Measurements from ENCODE around the gene IGF1R. TPM values are rescaled to one million over a fixed set of nuclear protein-coding genes. Genes with fewer than 3 reads are reported as not detected.

Gene IGF1R
- total and polyA plus RNA-seq, 12 donors, result 8.6 to 138 (median 66.0) TPM

- peaks cover 0 to 9% of the 10 kb centered on the region in 2 donors for H3K4me1 ChIP-seq (replicated peaks in 1 of 2)
- WGBS, 4 donors, result 88 to 95% (median 92%) methylated on average over 5 to 6 of the region's 6 CpGs
- H3K36me3 ChIP-seq (replicated peaks in 1 of 2), result no peaks in the 10 kb centered on the region
- TF ChIP-seq POLR2A (IDR thresholded peaks at IDR 0.05) (no peak), CTCF (IDR thresholded peaks at IDR 0.05) (no peak)
- no peaks in the 10 kb centered on the region for H3K9me3 ChIP-seq (replicated peaks in 1 of 3)
- intact Hi-C loops (cut with DNase I), result no loop called here
- H3K27me3 ChIP-seq, result no peaks in the 10 kb centered on the region
- DNase-seq, result no peak
- no peak overlapping the region for H3K4me3 ChIP-seq
- H3K27ac ChIP-seq, result no peak overlapping the region
These were observed 220.2 kb downstream of the IGF1R start for GRCh38 chr15:98868564-98868963.

GRCh38 chr15:98870788-98871187, 222.4 kb downstream of the IGF1R start:
- 71 to 84% (median 82%) methylated on average over 4 to 6 of the region's 6 CpGs for WGBS, 4 donors
- Histone ChIP-seq H3K4me1 (replicated peaks in 1 of 2) (peaks cover 11 to 25% of the 10 kb centered on the region in 2 donors), H3K9me3 (replicated peaks in 1 of 3) (no peaks in the 10 kb centered on the region), H3K27ac (no peak overlapping the region), H3K27me3 (no peaks in the 10 kb centered on the region), H3K36me3 (replicated peaks in 1 of 2) (no peaks in the 10 kb centered on the region), H3K4me3 (no peak overlapping the region)
- TF ChIP-seq CTCF (IDR thresholded peaks at IDR 0.05) (no peak), POLR2A (IDR thresholded peaks at IDR 0.05) (no peak)
- intact Hi-C loops (cut with DNase I), result no loop called here
- no peak for DNase-seq

GRCh38 chr15:98872774-98873173, 224.4 kb downstream of the IGF1R start:
- Histone ChIP-seq H3K9me3 (replicated peaks in 1 of 3) (no peaks in the 10 kb centered on the region), H3K4me3 (no peak overlapping the region), H3K4me1 (replicated peaks in 1 of 2) (peaks cover 17 to 28% of the 10 kb centered on the region in 2 donors), H3K27me3 (no peaks in the 10 kb centered on the region), H3K36me3 (replicated peaks in 1 of 2) (no peaks in the 10 kb centered on the region), H3K27ac (no peak overlapping the region)
- 86 to 92% (median 88%) methylated on average over 3 of the region's 3 CpGs for WGBS, 4 donors
- TF ChIP-seq CTCF (IDR thresholded peaks at IDR 0.05), result no peak
- TF ChIP-seq POLR2A (IDR thresholded peaks at IDR 0.05), result no peak
- intact Hi-C loops (cut with DNase I), result no loop called here
- no peak for DNase-seq

GRCh38 chr15:98873441-98874218, 225.3 kb downstream of the IGF1R start:
- intact Hi-C loops (cut with DNase I), result no loop called here
- Histone ChIP-seq H3K4me1 (replicated peaks in 1 of 2) (peaks cover 17 to 29% of the 10 kb centered on the region in 2 donors), H3K27me3 (no peaks in the 10 kb centered on the region), H3K36me3 (replicated peaks in 1 of 2) (no peaks in the 10 kb centered on the region), H3K9me3 (replicated peaks in 1 of 3) (no peaks in the 10 kb centered on the region), H3K27ac (no peak overlapping the region), H3K4me3 (no peak overlapping the region)
- WGBS, 4 donors, result 66 to 78% (median 72%) methylated on average over 12 of the region's 12 CpGs
- DNase-seq, result no peak
- no peak for TF ChIP-seq POLR2A (IDR thresholded peaks at IDR 0.05)
- no peak for TF ChIP-seq CTCF (IDR thresholded peaks at IDR 0.05)

All from adrenal gland (tissue), 12 donors.